Erythroblast (primary cell): ENCODE data around the gene DNAI1.

ENCODE experiments used
- GATA1 ChIP-seq: IDR thresholded peaks from 2 replicates; pipeline ENCODE4 v1.6.1; 2011; ENCODE audit warnings: low read depth, mild to moderate bottlenecking, control low read depth, low read length, moderate library complexity
- POLR2A ChIP-seq: IDR thresholded peaks from 2 replicates; pipeline ENCODE4 v1.6.1; 2011; ENCODE audit warnings: mild to moderate bottlenecking, low read length

DNA sequence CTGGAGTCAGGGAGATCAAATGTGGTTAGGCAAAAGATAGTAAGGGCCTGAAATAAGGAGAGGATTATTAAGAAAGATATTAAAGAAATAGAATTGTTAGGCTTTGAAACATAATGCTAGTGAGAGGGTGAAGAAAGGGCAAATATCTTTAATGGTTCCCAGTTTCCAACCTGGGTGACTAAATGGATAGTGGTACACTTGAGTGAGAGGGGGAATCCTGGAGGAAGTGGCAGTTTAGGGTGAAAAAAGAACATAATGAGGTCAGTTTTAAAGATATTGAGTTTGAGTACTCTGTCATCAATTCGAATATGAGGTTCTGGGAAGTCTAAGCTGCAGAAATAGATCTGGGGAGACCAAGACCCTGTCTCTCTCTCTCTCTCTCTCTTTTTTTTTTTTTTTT, 18.9 kb downstream of the DNAI1 start:
- TF ChIP-seq POLR2A (no peak), GATA1 (no peak)
